ENCODE results near the gene OR14A16. TPM values are rescaled to one million over a fixed set of nuclear protein-coding genes. Genes with fewer than 3 reads are reported as not detected.

The OR14A16 gene
- total and polyA plus RNA-seq, 4 donors: not detected

- Histone ChIP-seq H3K9me3 (ENCODE audit: control insufficient read depth in 4 of 4, low read length in 3 of 4) (no peaks in the 10 kb centered on the region), H3K9ac (ENCODE audit: low read depth in 1 of 2, low read length in 2 of 2) (no peak overlapping the region), H3K27me3 (ENCODE audit: control insufficient read depth in 4 of 4, insufficient read depth in 4 of 4, low read length in 3 of 4) (no peaks in the 10 kb centered on the region), H3K27ac (ENCODE audit: low read depth in 1 of 2, low read length in 2 of 2) (no peak overlapping the region), H3K4me1 (ENCODE audit: control insufficient read depth in 4 of 4, insufficient read depth in 4 of 4, low read length in 3 of 4) (no peaks in the 10 kb centered on the region), H3K4me3 (ENCODE audit: low read depth in 1 of 3, low read length in 3 of 3) (no peak overlapping the region), H3K36me3 (ENCODE audit: control insufficient read depth in 4 of 4, insufficient read depth in 3 of 4, low read depth in 1 of 4, low read length in 3 of 4) (no peaks in the 10 kb centered on the region)
- TF ChIP-seq EGR1 (IDR thresholded peaks at IDR 0.05; ENCODE audit: low read depth in 2 of 2) (no peak), YY1 (IDR thresholded peaks at IDR 0.05) (no peak), FOXA1 (IDR thresholded peaks at IDR 0.05) (no peak), GABPA (IDR thresholded peaks at IDR 0.05 in 1 of 2, conservative IDR thresholded peaks at IDR 0.05 in 1 of 2) (no peak), RAD21 (IDR thresholded peaks at IDR 0.05) (no peak), JUND (IDR thresholded peaks at IDR 0.05) (no peak), REST (IDR thresholded peaks at IDR 0.05) (no peak), HNF4G (IDR thresholded peaks at IDR 0.05) (no peak), ZBTB33 (IDR thresholded peaks at IDR 0.05) (no peak), FOXA2 (IDR thresholded peaks at IDR 0.05) (no peak), SP1 (IDR thresholded peaks at IDR 0.05) (no peak), NR2F2 (IDR thresholded peaks at IDR 0.05) (no peak), HNF4A (conservative IDR thresholded peaks at IDR 0.05) (no peak), ATF3 (IDR thresholded peaks at IDR 0.05) (no peak), MAX (IDR thresholded peaks at IDR 0.05) (no peak), CTCF (IDR thresholded peaks at IDR 0.05; ENCODE audit: low read depth, low read length, missing input control) (no peak), RXRA (IDR thresholded peaks at IDR 0.05) (no peak), TAF1 (conservative IDR thresholded peaks at IDR 0.05) (no peak)
- WGBS: 80% methylated on average over 17 of the region's 17 CpGs
- DNase-seq (ENCODE audit: low spot score): no peak
Measured at GRCh38 chr1:247864644-247865043, 40.7 kb upstream of the OR14A16 start.

All from liver (tissue), 9 donors.